SU-DHL-6 (cell line): Measurements from ENCODE around the gene SERINC5.
"Not testable (repeated sequence)": the region's sequence is repeated elsewhere in the genome, so short reads cannot be mapped to it uniquely, and the experiment has no call there.

ENCODE experiments used
- EZH2phosphoT487 ChIP-seq: fragments of 200-600 bp; sonication (generic), shearing (Covaris generic); conservative IDR thresholded peaks from 2 replicates; pipeline ENCODE4 v1.6.1; 2018; ENCODE audit warnings: mild to moderate bottlenecking, antibody characterized with exemption, low read length, moderate library complexity, mixed read lengths
- TF ChIP-seq, protein P1 (sequence below): fragments of 200-600 bp; sonication (generic); IDR thresholded peaks from one replicate; pipeline ENCODE4 v1.5.1; 2017; ENCODE audit warnings: antibody characterized with exemption, mild to moderate bottlenecking, low read length, moderate library complexity; ENCODE audit not compliant: insufficient read depth, poor library complexity, severe bottlenecking

DNA sequence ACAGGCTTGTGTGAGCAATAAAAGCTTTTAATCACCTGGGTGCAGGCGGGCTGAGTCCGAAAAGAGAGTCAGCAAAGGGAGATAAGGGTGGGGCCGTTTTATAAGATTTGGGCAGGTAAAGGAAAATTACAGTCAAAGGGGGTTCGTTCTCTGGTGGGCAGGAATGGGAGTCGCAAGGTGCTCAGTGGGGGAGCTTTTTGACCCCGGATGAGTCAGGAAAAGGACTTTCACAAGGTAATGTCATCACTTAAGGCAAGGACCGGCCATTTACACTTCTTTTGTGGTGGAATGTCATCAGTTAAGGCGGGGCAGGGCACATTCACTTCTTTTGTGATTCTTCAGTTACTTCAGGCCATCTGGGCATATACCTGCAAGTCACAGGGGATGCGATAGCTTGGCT lies 70.3 kb downstream of the SERINC5 start:
- TF ChIP-seq, protein P1, sequence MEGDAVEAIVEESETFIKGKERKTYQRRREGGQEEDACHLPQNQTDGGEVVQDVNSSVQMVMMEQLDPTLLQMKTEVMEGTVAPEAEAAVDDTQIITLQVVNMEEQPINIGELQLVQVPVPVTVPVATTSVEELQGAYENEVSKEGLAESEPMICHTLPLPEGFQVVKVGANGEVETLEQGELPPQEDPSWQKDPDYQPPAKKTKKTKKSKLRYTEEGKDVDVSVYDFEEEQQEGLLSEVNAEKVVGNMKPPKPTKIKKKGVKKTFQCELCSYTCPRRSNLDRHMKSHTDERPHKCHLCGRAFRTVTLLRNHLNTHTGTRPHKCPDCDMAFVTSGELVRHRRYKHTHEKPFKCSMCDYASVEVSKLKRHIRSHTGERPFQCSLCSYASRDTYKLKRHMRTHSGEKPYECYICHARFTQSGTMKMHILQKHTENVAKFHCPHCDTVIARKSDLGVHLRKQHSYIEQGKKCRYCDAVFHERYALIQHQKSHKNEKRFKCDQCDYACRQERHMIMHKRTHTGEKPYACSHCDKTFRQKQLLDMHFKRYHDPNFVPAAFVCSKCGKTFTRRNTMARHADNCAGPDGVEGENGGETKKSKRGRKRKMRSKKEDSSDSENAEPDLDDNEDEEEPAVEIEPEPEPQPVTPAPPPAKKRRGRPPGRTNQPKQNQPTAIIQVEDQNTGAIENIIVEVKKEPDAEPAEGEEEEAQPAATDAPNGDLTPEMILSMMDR, result not testable (repeated sequence)
- not testable (repeated sequence) for TF ChIP-seq EZH2phosphoT487
